DOHH2 (cell line): Measurements from ENCODE around the gene PKD2L2.
A peak's percentile ranks its signal among the peaks of the same experiment; 100 is the strongest.

ENCODE experiments used
- H3F3A ChIP-seq: fragments of 200-600 bp; sonication (generic), shearing (Covaris generic); 2 replicates; pipeline ENCODE4 v1.6.0; 2016; ENCODE audit warnings: antibody characterized with exemption, mild to moderate bottlenecking; ENCODE audit not compliant: control insufficient read depth, insufficient read depth
- H3K27ac ChIP-seq: fragments of 200-600 bp; sonication (generic); 2 replicates; pipeline ENCODE4 v1.5.1; 2014; ENCODE audit warnings: low read depth, mild to moderate bottlenecking, low read length, moderate library complexity
- H3K27me3 ChIP-seq: fragments of 200-600 bp; sonication (generic); 2 replicates; pipeline ENCODE4 v1.6.1; 2014; ENCODE audit warnings: mild to moderate bottlenecking, low read length, mixed read lengths; ENCODE audit not compliant: control insufficient read depth
- H3K36me3 ChIP-seq: fragments of 200-600 bp; sonication (generic); 2 replicates; pipeline ENCODE4 v1.6.1; 2014; ENCODE audit warnings: mild to moderate bottlenecking, low read length, moderate library complexity, mixed read lengths; ENCODE audit not compliant: control insufficient read depth
- H3K4me1 ChIP-seq: fragments of 200-600 bp; sonication (generic); 2 replicates; pipeline ENCODE4 v1.6.1; 2014; ENCODE audit warnings: mild to moderate bottlenecking, low read length, mixed read lengths; ENCODE audit not compliant: control insufficient read depth
- H3K4me2 ChIP-seq: fragments of 200-600 bp; sonication (generic); 2 replicates; pipeline ENCODE4 v1.6.0; 2014; ENCODE audit warnings: mild to moderate bottlenecking, low read length, moderate library complexity
- H3K4me3 ChIP-seq: fragments of 200-600 bp; sonication (generic); 2 replicates; pipeline ENCODE4 v1.5.1; 2014; ENCODE audit warnings: mild to moderate bottlenecking, low read length, mixed read lengths
- H3K79me2 ChIP-seq: fragments of 200-600 bp; sonication (generic); 2 replicates; pipeline ENCODE4 v1.6.1; 2014; ENCODE audit warnings: mild to moderate bottlenecking, low read length, mixed read lengths; ENCODE audit not compliant: control insufficient read depth
- H3K9me2 ChIP-seq: fragments of 200-600 bp; sonication (generic); replicated peaks from 2 replicates; pipeline ENCODE4 v1.6.1; 2014; ENCODE audit warnings: mild to moderate bottlenecking, low read length, mixed read lengths; ENCODE audit not compliant: control insufficient read depth
- H3K9me3 ChIP-seq: fragments of 200-600 bp; sonication (generic); 2 replicates; pipeline ENCODE4 v1.6.1; 2014; ENCODE audit warnings: antibody characterized with exemption, low read length, mixed read lengths; ENCODE audit not compliant: control insufficient read depth, insufficient read depth
- H4K20me1 ChIP-seq: fragments of 200-600 bp; sonication (generic); 2 replicates; pipeline ENCODE4 v1.6.0; 2014; ENCODE audit warnings: low read depth, mild to moderate bottlenecking, antibody characterized with exemption, low read length, moderate library complexity; ENCODE audit not compliant: control insufficient read depth, insufficient read depth
- EZH2phosphoT487 ChIP-seq: fragments of 200-600 bp; sonication (generic); IDR thresholded peaks from 2 replicates; pipeline ENCODE4 v1.6.1; 2017; ENCODE audit warnings: borderline replicate concordance, mild to moderate bottlenecking, antibody characterized with exemption, low read length, moderate library complexity, mixed read lengths
- TF ChIP-seq, protein P1 (sequence below): fragments of 200-600 bp; sonication (generic); IDR thresholded peaks from one replicate; pipeline ENCODE4 v1.5.1; 2014; ENCODE audit warnings: antibody characterized with exemption, mild to moderate bottlenecking, low read depth, low read length; ENCODE audit not compliant: poor library complexity, severe bottlenecking

Gene PKD2L2

DNA sequence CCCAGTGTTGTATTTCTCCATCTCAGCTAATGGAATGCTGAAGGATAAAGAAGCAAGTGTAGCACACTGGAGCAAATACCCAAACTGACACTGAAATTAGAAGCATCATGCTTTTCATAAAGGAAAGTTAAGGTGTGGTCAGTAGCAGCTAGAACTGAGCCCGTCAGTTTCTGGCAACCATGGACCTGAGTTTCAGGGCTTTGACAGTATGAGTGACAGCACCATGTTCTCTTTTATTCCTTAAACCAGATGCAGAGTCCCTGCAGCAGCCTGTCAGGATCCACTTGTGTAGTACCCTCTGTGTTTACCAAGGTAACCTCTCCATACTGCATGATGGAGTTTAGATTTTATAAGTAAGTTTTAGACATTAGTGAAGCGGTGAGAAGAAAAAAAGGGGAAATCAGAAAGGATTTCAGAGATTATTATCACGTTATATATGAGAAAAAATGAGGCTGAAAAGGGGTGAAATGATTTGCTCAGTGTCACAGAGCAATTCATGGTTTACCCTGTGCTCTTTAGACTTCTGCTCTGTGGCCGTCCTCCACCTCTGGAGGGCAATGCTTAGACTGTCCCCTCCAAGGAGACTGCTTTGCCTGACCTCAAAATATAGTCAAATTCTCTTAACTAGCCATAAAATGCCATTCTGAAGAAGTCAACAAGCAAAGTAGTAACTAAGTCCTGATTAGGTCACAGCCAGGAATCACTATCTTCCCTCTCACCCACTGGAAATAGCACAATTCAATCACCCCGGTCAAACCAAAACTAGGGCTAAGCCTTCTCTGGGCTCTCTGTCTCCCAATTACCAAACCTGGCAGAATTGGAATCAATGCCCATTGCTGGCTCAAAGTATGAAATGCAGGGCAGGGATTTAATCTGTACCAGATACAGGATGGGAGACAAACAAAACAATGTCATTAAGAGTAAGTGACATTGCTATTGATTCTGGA is 32.1 kb upstream of the PKD2L2 start:
- H3K4me2 ChIP-seq = peak overlapping the region; percentile 70
- no peak for TF ChIP-seq EZH2phosphoT487
- TF ChIP-seq, protein P1, sequence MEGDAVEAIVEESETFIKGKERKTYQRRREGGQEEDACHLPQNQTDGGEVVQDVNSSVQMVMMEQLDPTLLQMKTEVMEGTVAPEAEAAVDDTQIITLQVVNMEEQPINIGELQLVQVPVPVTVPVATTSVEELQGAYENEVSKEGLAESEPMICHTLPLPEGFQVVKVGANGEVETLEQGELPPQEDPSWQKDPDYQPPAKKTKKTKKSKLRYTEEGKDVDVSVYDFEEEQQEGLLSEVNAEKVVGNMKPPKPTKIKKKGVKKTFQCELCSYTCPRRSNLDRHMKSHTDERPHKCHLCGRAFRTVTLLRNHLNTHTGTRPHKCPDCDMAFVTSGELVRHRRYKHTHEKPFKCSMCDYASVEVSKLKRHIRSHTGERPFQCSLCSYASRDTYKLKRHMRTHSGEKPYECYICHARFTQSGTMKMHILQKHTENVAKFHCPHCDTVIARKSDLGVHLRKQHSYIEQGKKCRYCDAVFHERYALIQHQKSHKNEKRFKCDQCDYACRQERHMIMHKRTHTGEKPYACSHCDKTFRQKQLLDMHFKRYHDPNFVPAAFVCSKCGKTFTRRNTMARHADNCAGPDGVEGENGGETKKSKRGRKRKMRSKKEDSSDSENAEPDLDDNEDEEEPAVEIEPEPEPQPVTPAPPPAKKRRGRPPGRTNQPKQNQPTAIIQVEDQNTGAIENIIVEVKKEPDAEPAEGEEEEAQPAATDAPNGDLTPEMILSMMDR = no peak
- H3K27me3 ChIP-seq = no peaks in the 10 kb centered on the region
- H3K27ac ChIP-seq = no peak overlapping the region
- H4K20me1 ChIP-seq = no peaks in the 10 kb centered on the region
- peaks cover 34% of the 10 kb centered on the region for H3K4me1 ChIP-seq
- no peaks in the 10 kb centered on the region for H3K9me2 ChIP-seq
- peak overlapping the region; percentile 40 for H3K4me3 ChIP-seq
- H3K79me2 ChIP-seq = no peaks in the 10 kb centered on the region
- no peaks in the 10 kb centered on the region for H3K9me3 ChIP-seq
- H3F3A ChIP-seq = peaks cover 8% of the 10 kb centered on the region; the same call in 1 of the 2 replicates
- no peaks in the 10 kb centered on the region for H3K36me3 ChIP-seq

DNA sequence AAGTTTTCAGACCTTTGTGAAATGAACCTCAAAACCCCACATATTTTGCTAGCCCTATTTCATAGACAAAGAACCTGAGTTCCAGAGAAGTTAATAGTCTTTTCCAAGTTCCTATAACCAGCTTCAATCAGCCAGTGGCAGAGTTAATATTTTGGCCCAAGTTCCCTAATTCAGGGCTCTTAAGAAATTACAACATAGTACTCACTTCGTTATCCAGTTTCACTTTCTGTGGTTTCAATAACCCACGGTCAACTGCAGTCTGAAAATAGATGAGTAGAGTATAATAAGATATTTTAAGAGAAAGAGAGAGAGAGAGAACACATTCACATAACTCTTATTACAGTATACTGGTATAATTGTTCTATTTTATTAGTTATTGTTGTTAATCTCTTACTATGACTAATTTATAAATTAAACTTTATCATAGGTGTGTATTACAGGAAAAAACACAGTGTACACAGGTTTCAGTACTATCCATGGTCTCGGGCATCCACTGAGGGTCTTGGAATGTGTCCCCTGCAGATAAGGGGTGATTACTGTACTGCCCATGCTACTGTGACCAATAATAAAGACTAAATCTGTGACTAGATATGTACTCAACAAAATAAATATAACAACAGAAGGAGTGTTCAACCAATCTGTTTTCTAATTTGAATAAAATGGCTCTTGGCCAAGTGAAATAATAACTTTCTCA is 30.9 kb upstream of the PKD2L2 start:
- no peaks in the 10 kb centered on the region for H3K9me3 ChIP-seq
- H3K27ac ChIP-seq = peak overlapping the region; percentile 10; the same call in 1 of the 2 replicates
- no peaks in the 10 kb centered on the region for H3K79me2 ChIP-seq
- H3K4me3 ChIP-seq = peak overlapping the region; percentile 40
- H3K4me2 ChIP-seq = peak overlapping the region; percentile 70
- peaks cover 35% of the 10 kb centered on the region for H3K4me1 ChIP-seq
- H3K36me3 ChIP-seq = no peaks in the 10 kb centered on the region
- H3K27me3 ChIP-seq = no peaks in the 10 kb centered on the region
- H4K20me1 ChIP-seq = no peaks in the 10 kb centered on the region
- no peaks in the 10 kb centered on the region for H3K9me2 ChIP-seq
- peaks cover 8% of the 10 kb centered on the region; the same call in 1 of the 2 replicates for H3F3A ChIP-seq
- TF ChIP-seq, protein P1 = no peak
- no peak for TF ChIP-seq EZH2phosphoT487

DNA sequence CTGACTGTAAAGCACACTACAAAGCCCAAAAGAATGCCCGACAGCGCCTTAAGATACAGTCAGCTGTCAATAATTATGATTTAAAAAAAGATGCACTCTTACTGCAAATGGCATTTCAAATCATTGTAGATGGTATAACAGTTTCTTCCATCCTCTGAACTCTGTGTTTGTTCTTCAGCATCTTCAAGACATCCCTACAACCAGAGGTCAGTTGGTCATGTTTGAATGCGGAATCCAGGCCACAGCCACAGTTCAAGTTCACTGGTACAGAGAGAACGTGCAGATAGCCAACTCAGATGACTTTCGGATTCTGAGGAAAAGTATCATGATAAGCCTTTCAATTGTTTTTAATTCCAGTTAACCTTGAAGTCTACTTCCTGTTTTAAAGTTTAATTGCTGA is 30.3 kb upstream of the PKD2L2 start:
- Histone ChIP-seq H3K4me3 (peak overlapping the region; percentile 40), H3K4me2 (peak overlapping the region; percentile 70)

More for the DNA sequence above, 30.3 kb upstream of the PKD2L2 start:
- Histone ChIP-seq H3K36me3 (no peaks in the 10 kb centered on the region), H3K27ac (no peak overlapping the region), H3K79me2 (no peaks in the 10 kb centered on the region), H3K4me1 (peaks cover 35% of the 10 kb centered on the region), H3F3A (peaks cover 8% of the 10 kb centered on the region; the same call in 1 of the 2 replicates), H4K20me1 (no peaks in the 10 kb centered on the region), H3K9me3 (no peaks in the 10 kb centered on the region), H3K27me3 (no peaks in the 10 kb centered on the region), H3K9me2 (no peaks in the 10 kb centered on the region)
- TF ChIP-seq EZH2phosphoT487 = no peak
- TF ChIP-seq, protein P1 = no peak
